Osteocyte (in vitro differentiated cells): Measurements from ENCODE around the gene AHCY. TPM values are rescaled to one million over a fixed set of nuclear protein-coding genes. Genes with fewer than 3 reads are reported as not detected.

ENCODE experiments used
- DNase-seq: peaks from one replicate; pipeline ENCODE4 v3.0.0; 2021; ENCODE audit warnings: mixed read lengths; ENCODE audit not compliant: unreplicated experiment; ENCODE audit errors: extremely low spot score
- H3K27ac Mint-ChIP-seq: one replicate; pipeline ENCODE4 v1.8.0; 2021; ENCODE audit warnings: mild to moderate bottlenecking, mixed read lengths; ENCODE audit not compliant: unreplicated experiment
- H3K27me3 Mint-ChIP-seq: one replicate; pipeline ENCODE4 v1.8.0; 2021; ENCODE audit warnings: mixed read lengths; ENCODE audit not compliant: unreplicated experiment
- H3K36me3 Mint-ChIP-seq: one replicate; pipeline ENCODE4 v1.8.0; 2021; ENCODE audit warnings: mixed read lengths; ENCODE audit not compliant: unreplicated experiment
- H3K4me1 Mint-ChIP-seq: one replicate; pipeline ENCODE4 v1.8.0; 2021; ENCODE audit warnings: mixed read lengths; ENCODE audit not compliant: unreplicated experiment
- H3K4me3 Mint-ChIP-seq: one replicate; pipeline ENCODE4 v1.8.0; 2021; ENCODE audit warnings: mild to moderate bottlenecking, moderate library complexity, mixed read lengths; ENCODE audit not compliant: unreplicated experiment
- H3K9me3 Mint-ChIP-seq: one replicate; pipeline ENCODE4 v1.8.0; 2021; ENCODE audit warnings: mixed read lengths; ENCODE audit not compliant: unreplicated experiment
- CTCF ChIP-seq: fragments of 200-600 bp; sonication (generic); IDR thresholded peaks from 2 replicates; pipeline ENCODE4 v1.5.0; 2021; ENCODE audit warnings: antibody characterized with exemption, mild to moderate bottlenecking, moderate library complexity
- total RNA-seq: library from RNA; stranded (reverse); gene quantifications from 2 replicates; pipeline ENCODE4 v1.2.1, GENCODE V29; 2021

Gene AHCY
- total RNA-seq, 1 donor from 2014 or later: 110 TPM

- DNase-seq: no peak
- TF ChIP-seq CTCF: no peak
- Mint-ChIP-seq H3K36me3 (peaks cover 3% of the 10 kb centered on the region), H3K27ac (no peak overlapping the region), H3K4me3 (no peak overlapping the region), H3K27me3 (peaks cover 39% of the 10 kb centered on the region), H3K9me3 (peaks cover 33% of the 10 kb centered on the region), H3K4me1 (no peaks in the 10 kb centered on the region)
These were observed 67.3 kb downstream of the AHCY start for GRCh38 chr20:34235875-34236274.

- H3K4me3 Mint-ChIP-seq: no peak overlapping the region
- no peak for TF ChIP-seq CTCF
- H3K27ac Mint-ChIP-seq: no peak overlapping the region
- peaks cover 30% of the 10 kb centered on the region for H3K9me3 Mint-ChIP-seq
- no peak for DNase-seq
- H3K27me3 Mint-ChIP-seq: peaks cover 21% of the 10 kb centered on the region
- H3K36me3 Mint-ChIP-seq: peaks cover 3% of the 10 kb centered on the region
- H3K4me1 Mint-ChIP-seq: no peaks in the 10 kb centered on the region
These were observed 69.5 kb downstream of the AHCY start for GRCh38 chr20:34233687-34234086.

GRCh38 chr20:34232494-34233087 is 70.6 kb downstream of the AHCY start:
- no peak for TF ChIP-seq CTCF
- Mint-ChIP-seq H3K4me1 (no peaks in the 10 kb centered on the region), H3K27me3 (peaks cover 12% of the 10 kb centered on the region), H3K36me3 (peaks cover 3% of the 10 kb centered on the region), H3K4me3 (no peak overlapping the region), H3K27ac (no peak overlapping the region), H3K9me3 (peaks cover 23% of the 10 kb centered on the region)
- DNase-seq: no peak

GRCh38 chr20:34231634-34232033 is 71.5 kb downstream of the AHCY start:
- TF ChIP-seq CTCF: no peak
- H3K36me3 Mint-ChIP-seq: no peaks in the 10 kb centered on the region
- H3K27ac Mint-ChIP-seq: no peak overlapping the region
- H3K9me3 Mint-ChIP-seq: peaks cover 15% of the 10 kb centered on the region
- H3K4me3 Mint-ChIP-seq: no peak overlapping the region
- DNase-seq: no peak
- no peaks in the 10 kb centered on the region for H3K4me1 Mint-ChIP-seq
- peaks cover 9% of the 10 kb centered on the region for H3K27me3 Mint-ChIP-seq

Other genes with a start within 250 kb of the AHCY start
- 87.9 and 90.6 TPM in 2 replicates for gene EIF2S2, start 191.1 kb downstream of the AHCY start, total RNA-seq
- gene ASIP, start 61.9 kb downstream of the AHCY start, total RNA-seq: not detected in 2 replicates
- gene ITCH, start 59.9 kb upstream of the AHCY start, total RNA-seq: 55.4 and 55.5 TPM in 2 replicates
- 160 and 166 TPM in 2 replicates for gene DYNLRB1, start 213.1 kb upstream of the AHCY start, total RNA-seq